ENCODE data around the gene RAB8B.

GRCh38 chr15:63181648-63182047 lies 7.8 kb upstream of the RAB8B start:
- no peak for TF ChIP-seq CTCF (tag by site-specific recombination; IDR thresholded peaks at IDR 0.05)
- no peak for TF ChIP-seq ZNF311 (tag by site-specific recombination; IDR thresholded peaks at IDR 0.05; ENCODE audit: borderline replicate concordance)
- no peak for TF ChIP-seq ZBTB21 (tag by site-specific recombination; IDR thresholded peaks at IDR 0.05)
- TF ChIP-seq ZNF707 (tag by site-specific recombination; IDR thresholded peaks at IDR 0.05): no peak
- no peak for TF ChIP-seq ZNF114 (tag by site-specific recombination; IDR thresholded peaks at IDR 0.05)
- no peak for TF ChIP-seq ZNF621 (tag by site-specific recombination; IDR thresholded peaks at IDR 0.05)
- no peak for TF ChIP-seq ZNF571 (tag by site-specific recombination; IDR thresholded peaks at IDR 0.05)
- TF ChIP-seq ZBTB49 (tag by site-specific recombination; IDR thresholded peaks at IDR 0.05; ENCODE audit: low read depth): no peak
- no peak for TF ChIP-seq ZNF16 (tag by site-specific recombination; IDR thresholded peaks at IDR 0.05; ENCODE audit: low read depth)
- no peak for TF ChIP-seq YY1 (tag by site-specific recombination; IDR thresholded peaks at IDR 0.05)
- no peak for TF ChIP-seq ZNF274 (IDR thresholded peaks at IDR 0.05; ENCODE audit: low read length)
- TF ChIP-seq ZNF274 (tag by site-specific recombination; IDR thresholded peaks at IDR 0.05; ENCODE audit: borderline replicate concordance): no peak
- TF ChIP-seq KLF8 (tag by site-specific recombination; IDR thresholded peaks at IDR 0.05): no peak
